Measurements from ENCODE around the gene MGAT5.
A peak's percentile ranks its signal among the peaks of the same experiment; 100 is the strongest.

The MGAT5 gene

DNA sequence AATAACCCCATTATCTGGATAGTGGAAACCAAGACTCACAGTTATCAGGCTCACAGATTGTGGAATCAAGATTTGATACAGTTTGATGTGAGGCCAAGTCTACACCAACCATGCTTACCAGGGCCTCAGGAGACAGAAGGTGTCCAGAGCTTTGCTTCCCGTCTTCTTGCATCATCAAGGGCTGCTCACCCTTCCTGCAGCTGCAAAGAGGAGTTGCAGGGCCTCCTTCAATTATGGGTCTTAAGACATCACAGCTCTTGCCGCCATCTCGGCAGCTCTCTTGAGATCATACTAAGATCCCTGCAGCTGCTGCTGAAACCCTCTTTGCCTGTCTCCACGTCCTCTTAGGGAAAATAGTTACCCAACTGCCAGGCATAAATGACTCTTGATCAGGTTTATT, 176.0 kb downstream of the MGAT5 start:
- H3K36me3 ChIP-seq = peaks cover 14% of the 10 kb centered on the region
- TF ChIP-seq, protein P1, sequence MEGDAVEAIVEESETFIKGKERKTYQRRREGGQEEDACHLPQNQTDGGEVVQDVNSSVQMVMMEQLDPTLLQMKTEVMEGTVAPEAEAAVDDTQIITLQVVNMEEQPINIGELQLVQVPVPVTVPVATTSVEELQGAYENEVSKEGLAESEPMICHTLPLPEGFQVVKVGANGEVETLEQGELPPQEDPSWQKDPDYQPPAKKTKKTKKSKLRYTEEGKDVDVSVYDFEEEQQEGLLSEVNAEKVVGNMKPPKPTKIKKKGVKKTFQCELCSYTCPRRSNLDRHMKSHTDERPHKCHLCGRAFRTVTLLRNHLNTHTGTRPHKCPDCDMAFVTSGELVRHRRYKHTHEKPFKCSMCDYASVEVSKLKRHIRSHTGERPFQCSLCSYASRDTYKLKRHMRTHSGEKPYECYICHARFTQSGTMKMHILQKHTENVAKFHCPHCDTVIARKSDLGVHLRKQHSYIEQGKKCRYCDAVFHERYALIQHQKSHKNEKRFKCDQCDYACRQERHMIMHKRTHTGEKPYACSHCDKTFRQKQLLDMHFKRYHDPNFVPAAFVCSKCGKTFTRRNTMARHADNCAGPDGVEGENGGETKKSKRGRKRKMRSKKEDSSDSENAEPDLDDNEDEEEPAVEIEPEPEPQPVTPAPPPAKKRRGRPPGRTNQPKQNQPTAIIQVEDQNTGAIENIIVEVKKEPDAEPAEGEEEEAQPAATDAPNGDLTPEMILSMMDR (IDR thresholded peaks at IDR 0.05) = no peak
- peak overlapping the region; percentile 61 for H3K27ac ChIP-seq

DNA sequence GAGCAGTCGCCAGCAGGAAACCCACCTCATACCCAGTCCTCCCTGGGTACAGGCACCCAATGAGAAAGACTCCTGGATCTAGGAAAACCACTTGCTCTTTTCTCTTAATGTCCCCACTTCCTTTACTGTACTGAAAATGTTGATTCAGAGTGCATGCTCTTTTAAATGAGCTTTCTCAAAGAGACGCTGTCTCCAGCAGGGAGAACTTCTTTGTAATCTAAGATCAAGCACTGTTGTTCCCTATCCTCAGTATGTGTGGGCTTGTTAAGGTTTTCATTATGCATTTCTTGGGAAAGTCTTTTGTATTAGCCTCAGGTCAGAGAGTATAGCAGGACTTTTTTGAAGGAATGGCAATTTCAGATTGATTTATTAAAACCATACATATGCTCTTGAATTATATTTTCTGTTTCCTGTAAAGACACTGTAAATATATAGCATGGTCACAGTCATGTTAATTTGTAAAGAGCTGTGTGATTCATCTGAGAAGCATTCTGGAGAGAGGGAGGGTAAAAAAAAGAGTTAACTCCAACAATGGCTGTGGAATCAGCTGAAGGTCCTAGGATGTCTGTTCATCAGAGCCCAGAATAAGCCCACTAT, 178.1 kb downstream of the MGAT5 start:
- Histone ChIP-seq H3K36me3 (peaks cover 35% of the 10 kb centered on the region), H3K4me1 (ENCODE audit: control insufficient read depth in 1 of 2, insufficient read depth in 1 of 2, low read depth in 1 of 2, low read length in 1 of 2) (peaks cover 46 to 58% of the 10 kb centered on the region in 2 experiments), H3K9me3 (no peaks in the 10 kb centered on the region), H3K4me3 (ENCODE audit: low read depth in 1 of 2, low read length in 1 of 2) (no peak overlapping the region), H3K27ac (peak overlapping the region; percentile 61), H3K27me3 (no peaks in the 10 kb centered on the region)
- TF ChIP-seq, protein P1 (IDR thresholded peaks at IDR 0.05) = no peak

More for the DNA sequence above, 176.0 kb downstream of the MGAT5 start:
- Histone ChIP-seq H3K9me3 (no peaks in the 10 kb centered on the region), H3K4me3 (ENCODE audit: low read depth in 1 of 2, low read length in 1 of 2) (no peak overlapping the region), H3K27me3 (no peaks in the 10 kb centered on the region), H3K4me1 (ENCODE audit: control insufficient read depth in 1 of 2, insufficient read depth in 1 of 2, low read depth in 1 of 2, low read length in 1 of 2) (peaks cover 46 to 60% of the 10 kb centered on the region in 2 experiments)

DNA sequence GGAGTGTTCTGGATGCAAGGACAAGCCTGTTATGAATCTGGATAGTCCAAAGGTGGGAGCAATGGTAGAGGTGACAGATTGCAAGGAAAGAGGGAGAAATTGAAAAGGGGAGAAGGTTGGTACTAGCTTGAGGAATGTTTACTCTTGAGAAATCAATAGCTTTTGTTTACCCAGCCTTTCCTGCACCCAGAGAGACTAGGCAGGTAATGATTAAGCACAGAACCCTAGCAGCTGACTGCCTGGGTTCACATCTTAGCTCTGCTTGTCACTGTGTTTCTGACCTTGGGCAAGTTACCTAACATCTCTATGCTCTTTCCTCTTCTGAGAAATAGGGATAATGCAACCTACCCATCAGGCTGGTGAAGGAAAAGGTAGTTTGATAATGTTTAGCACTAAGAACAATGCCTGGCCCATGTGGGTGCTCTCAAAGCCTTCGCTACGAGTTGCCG, 178.6 kb downstream of the MGAT5 start:
- Histone ChIP-seq H3K4me3 (ENCODE audit: low read depth in 1 of 2, low read length in 1 of 2) (no peak overlapping the region), H3K27me3 (no peaks in the 10 kb centered on the region), H3K9me3 (no peaks in the 10 kb centered on the region), H3K36me3 (peaks cover 39% of the 10 kb centered on the region), H3K4me1 (ENCODE audit: control insufficient read depth in 1 of 2, insufficient read depth in 1 of 2, low read depth in 1 of 2, low read length in 1 of 2) (peaks cover 46 to 53% of the 10 kb centered on the region in 2 experiments), H3K27ac (peak overlapping the region; percentile 61)
- TF ChIP-seq, protein P1 (IDR thresholded peaks at IDR 0.05) = no peak

DNA sequence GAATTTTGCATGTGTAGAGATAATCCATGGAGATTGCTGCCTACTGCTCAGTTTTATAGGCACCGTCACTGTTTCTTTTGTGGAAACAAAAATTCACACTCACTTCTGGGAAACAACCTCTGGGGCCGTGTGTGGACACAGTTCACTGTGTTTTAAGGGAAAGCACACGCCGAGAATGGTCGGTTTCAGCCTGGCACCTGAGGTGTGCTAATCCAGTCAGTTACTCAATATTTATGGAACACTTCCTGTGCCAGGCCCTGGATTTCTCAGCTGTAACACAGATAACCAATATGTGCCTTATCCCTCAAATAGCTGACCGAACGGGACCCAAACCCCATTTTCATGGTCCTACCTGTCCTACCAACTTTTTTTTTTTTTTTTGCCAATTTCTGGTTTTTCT, 179.6 kb downstream of the MGAT5 start:
- Histone ChIP-seq H3K4me1 (ENCODE audit: control insufficient read depth in 1 of 2, insufficient read depth in 1 of 2, low read depth in 1 of 2, low read length in 1 of 2) (peaks cover 46 to 48% of the 10 kb centered on the region in 2 experiments), H3K4me3 (ENCODE audit: low read depth in 1 of 2, low read length in 1 of 2) (no peak overlapping the region), H3K27me3 (no peaks in the 10 kb centered on the region), H3K27ac (peak overlapping the region; percentile 61), H3K9me3 (no peaks in the 10 kb centered on the region), H3K36me3 (peaks cover 34% of the 10 kb centered on the region)
- TF ChIP-seq, protein P1 (IDR thresholded peaks at IDR 0.05) = no peak

DNA sequence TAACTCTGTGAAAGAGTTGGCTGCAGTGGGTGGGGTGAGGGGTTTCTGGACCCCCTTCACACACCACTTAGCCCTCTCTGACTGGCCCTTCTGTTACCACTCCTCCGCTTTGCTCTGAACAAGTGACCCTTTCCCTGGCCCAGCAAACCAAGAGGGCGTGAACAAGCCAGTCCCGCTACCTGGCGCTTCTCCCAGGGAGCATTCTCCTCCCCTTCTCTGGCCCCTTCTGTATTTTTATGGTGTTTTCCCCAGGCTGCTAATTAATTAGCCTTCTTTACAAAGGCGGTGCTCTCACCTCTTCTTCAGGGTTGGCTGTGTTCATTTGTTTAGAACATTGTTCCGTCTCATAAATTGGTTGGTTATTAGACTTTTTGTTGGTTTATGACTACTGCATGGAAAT, 180.1 kb downstream of the MGAT5 start:
- TF ChIP-seq, protein P1 (IDR thresholded peaks at IDR 0.05) = no peak
- Histone ChIP-seq H3K4me3 (ENCODE audit: low read depth in 1 of 2, low read length in 1 of 2) (no peak overlapping the region), H3K4me1 (ENCODE audit: control insufficient read depth in 1 of 2, insufficient read depth in 1 of 2, low read depth in 1 of 2, low read length in 1 of 2) (peaks cover 46% of the 10 kb centered on the region in 2 experiments), H3K27ac (no peak overlapping the region), H3K27me3 (no peaks in the 10 kb centered on the region), H3K9me3 (no peaks in the 10 kb centered on the region), H3K36me3 (peaks cover 35% of the 10 kb centered on the region)
